GM13977 (cell line): ENCODE data around the gene MYT1.

Experiments used
- DNase-seq: peaks from one replicate; pipeline ENCODE4 v3.0.0; 2012; ENCODE audit warnings: low spot score
- CTCF ChIP-seq: IDR thresholded peaks from 2 replicates; pipeline ENCODE4 v1.5.1; 2012; ENCODE audit warnings: mild to moderate bottlenecking, control low read depth; ENCODE audit not compliant: insufficient read depth; ENCODE audit errors: extremely low read depth, missing control alignments
- in situ Hi-C: fragments of 300-500 bp; cut with MboI; formaldehyde crosslinking; loops from one replicate; pipeline ENCODE4 v1.12.0; 2022; ENCODE audit warnings: low sequenced_read_pairs, low pct_unique_long_range_greater_than_20kb, mixed read lengths, inconsistent platforms; ENCODE audit not compliant: unreplicated experiment

The MYT1 gene

DNA sequence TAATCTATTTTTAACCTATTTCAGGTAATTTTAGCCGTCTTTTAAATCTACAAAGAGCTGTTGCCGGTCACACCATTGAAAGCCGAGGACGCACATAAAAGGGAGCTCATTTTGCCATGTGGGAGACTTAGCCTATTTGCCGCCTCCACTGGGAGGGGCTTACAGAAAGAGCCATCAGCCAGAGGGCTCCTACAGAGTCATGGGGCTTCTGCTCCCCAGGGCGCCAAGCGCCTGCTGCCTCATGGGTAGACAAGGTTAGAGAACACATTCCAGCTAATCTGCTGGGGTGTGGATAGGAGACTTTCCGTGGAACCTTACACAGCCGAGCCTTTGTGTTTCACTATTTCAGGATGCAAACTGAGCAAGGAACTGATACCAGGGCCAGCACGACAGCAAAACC lies 103.9 kb downstream of the MYT1 start:
- no peak for TF ChIP-seq CTCF
- DNase-seq, result no peak
- in situ Hi-C loops, result no loop called here

DNA sequence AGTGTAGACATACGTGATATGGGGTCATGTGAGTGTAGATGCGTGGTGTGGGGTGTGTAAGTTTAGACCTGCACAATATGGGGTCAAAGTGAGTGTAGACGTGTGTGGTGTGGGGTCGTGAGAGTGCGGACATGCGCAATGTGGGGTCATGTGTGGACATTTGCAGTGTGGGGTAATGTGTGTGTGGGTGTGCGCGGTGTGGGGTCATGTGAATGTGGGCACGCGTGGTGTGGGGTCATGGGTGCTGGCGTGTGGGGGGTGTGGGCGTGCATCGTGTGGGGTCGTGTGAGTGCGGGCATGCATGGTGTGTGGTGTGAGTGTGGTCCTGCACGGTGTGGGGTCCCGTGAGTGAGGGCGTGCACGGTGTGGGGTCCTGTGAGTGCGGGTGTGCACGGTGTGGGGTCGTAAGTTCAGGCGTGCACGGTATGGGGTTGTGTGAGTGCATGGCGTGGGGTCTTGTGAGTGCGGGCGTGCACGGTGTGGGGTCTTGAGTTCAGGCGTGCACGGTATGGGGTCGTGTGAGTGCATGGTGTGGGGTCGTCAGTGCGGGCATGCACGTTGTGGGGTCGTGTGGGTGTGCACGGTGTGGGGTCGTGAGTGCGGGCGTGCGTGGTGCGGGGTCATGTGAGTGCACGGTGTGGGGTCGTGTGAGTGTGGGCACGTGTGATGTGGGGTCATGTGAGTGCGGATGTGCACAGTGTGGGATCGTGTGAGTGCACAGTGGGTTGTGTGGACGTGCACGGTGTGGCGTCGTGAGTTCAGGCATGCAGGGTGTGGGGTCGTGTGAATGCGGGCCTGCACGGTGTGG lies 105.6 kb downstream of the MYT1 start:
- no peak for DNase-seq
- TF ChIP-seq CTCF, result no peak
- in situ Hi-C loops, result no loop called here

DNA sequence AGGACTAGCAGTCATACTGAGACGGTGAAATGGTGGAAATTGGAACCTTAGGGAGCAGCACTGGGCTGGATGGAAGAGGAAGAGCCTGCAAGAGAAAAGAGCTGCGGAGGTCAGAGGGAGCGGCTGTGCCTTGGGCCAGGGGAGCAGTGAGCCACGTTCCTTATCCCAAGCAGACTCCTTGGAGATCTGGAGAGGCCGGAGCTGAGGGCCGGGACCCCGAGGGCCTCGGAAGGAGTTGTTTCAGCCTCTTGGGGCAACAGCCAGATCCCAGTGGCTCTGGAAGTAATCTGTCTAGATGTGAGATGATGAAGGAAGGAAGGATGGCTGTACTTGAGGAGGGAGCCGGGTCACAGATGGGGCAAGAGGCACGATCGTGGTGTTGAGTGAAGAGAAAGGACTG lies 107.4 kb downstream of the MYT1 start:
- TF ChIP-seq CTCF, result no peak
- in situ Hi-C loops, result no loop called here
- no peak for DNase-seq

DNA sequence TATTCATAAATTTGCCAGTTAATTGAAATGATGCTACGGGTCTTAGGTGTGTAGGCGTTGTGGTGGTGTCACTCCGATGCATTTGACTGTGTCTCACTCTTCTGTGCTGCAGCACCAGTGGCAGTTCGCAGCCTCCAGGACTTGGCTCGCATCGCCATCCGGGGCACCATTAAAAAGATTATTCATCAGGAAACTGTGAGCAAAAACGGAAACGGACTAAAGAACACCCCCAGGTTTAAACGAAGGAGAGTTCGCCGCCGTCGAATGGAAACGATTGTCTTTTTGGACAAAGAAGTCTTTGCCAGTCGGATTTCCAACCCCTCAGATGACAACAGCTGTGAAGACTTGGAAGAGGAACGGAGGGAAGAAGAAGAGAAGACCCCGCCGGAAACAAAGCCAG lies 108.9 kb downstream of the MYT1 start:
- no peak for DNase-seq
- TF ChIP-seq CTCF, result no peak
- in situ Hi-C loops, result no loop called here

DNA sequence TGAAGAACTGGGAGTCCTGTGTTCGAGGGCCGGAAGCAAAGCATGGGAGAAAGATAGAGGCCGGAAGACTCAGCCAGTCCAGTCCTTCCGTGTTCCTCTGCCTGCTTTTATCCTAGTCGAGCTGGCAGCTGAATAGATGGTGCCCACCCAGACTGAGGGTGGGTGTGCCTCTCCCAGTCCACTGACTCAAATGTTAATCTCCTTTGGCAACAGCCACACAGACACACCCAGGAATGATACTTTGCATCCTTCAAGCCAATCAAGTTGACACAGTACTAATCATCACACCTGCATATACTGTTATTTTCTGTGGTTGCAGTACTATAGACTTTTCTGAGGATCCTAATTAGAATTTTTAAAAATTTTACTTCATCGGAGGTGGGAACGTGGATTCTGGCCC lies 112.6 kb downstream of the MYT1 start:
- TF ChIP-seq CTCF, result no peak
- no peak for DNase-seq
- in situ Hi-C loops, result no loop called here

DNA sequence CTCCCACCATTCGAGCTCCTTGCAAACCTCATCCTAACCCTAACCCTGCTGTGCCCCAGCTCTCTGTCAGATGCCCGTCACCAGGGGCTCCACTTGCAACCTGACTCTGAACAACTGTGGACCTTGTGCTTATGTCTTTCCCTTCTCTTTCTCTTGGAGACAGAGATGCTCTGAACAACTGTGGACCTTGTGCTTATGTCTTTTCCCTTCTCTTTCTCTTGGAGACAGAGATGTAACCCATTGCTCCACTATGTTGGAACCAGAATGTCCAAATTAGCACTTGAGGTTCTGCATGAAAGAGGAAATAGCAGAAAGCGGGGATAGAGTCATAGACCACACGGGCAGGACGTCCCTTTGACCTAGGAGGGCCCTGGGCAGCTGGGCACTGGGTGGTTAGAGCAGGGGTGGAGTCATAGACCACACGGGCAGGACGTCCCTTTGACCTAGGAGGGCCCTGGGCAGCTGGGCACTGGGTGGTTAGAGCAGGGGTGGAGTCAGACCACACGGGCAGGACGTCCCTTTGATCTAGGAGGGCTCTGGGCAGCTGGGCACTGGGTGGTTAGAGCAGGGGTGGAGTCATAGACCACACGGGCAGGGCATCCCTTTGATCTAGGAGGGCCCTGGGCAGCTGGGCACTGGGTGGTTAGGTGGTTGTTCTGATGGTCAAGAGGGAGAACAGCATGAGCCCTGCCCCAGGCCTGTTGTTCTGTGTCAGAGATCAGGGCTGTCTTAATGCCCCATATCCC lies 113.5 kb downstream of the MYT1 start:
- DNase-seq, result no peak
- in situ Hi-C loops, result no loop called here
- no peak for TF ChIP-seq CTCF
